A549 (cell line): Measurements from ENCODE around the gene DOK6. TPM values are rescaled to one million over a fixed set of nuclear protein-coding genes. Genes with fewer than 3 reads are reported as not detected.

Experiments used
- ATAC-seq, 2 experiments: fragments of 200-7000 bp in 1 of 2; fragments of >200 bp in 1 of 2; cut with Nextera tagmentation in 1 of 2; cut with Tn5 transposase in 1 of 2; 3 replicates each; pipeline versions ENCODE4 v1.8.0 to v1.9.1; 2018 to 2020; ENCODE audit warnings: mild to moderate bottlenecking in 1 of 2, moderate library complexity in 1 of 2
- CTCF ChIA-PET: fragments of 300-600 bp; sonication (Branson Sonifier 250); formaldehyde crosslinking; extraction: SDS; loops from one replicate; lab custom pipeline; 2021; ENCODE audit warnings: antibody characterized with exemption, inconsistent platforms; lab: Yijun Ruan, JAX
- POLR2A ChIA-PET: fragments of 350-600 bp; formaldehyde crosslinking; extraction: SDS; loops from one replicate; lab custom pipeline; 2021; ENCODE audit warnings: antibody characterized with exemption, inconsistent platforms; lab: Yijun Ruan, JAX
- DNase-seq, 2 experiments: peaks; one replicate each; pipeline versions ENCODE4 v3.0.0 to v3.0.0-alpha.2; 2011 to 2016; ENCODE audit warnings: low read depth in 1 of 2, low spot score in 1 of 2
- FAIRE-seq: peaks from 2 replicates; lab custom pipeline; 2011; peaks lifted over from hg19 to GRCh38; lab: Jason Lieb, UNC
- H3K27ac ChIP-seq, 2 experiments: fragments of >200 bp; sonication (Bioruptor Twin); formaldehyde crosslinking; 3 replicates each; pipeline ENCODE4 v1.5.1; 2016 to 2017
- H3K4me1 ChIP-seq: fragments of >200 bp; sonication (Bioruptor Twin); formaldehyde crosslinking; 3 replicates; pipeline ENCODE4 v1.6.1; 2016
- H3K4me2 ChIP-seq: fragments of >200 bp; sonication (Bioruptor Twin); formaldehyde crosslinking; 3 replicates; pipeline ENCODE4 v1.6.1; 2016
- H3K4me3 ChIP-seq: fragments of >200 bp; sonication (Bioruptor Twin); formaldehyde crosslinking; 3 replicates; pipeline ENCODE4 v1.5.1; 2016
- H3K9me3 ChIP-seq: fragments of >200 bp; sonication (Bioruptor Twin); formaldehyde crosslinking; 3 replicates; pipeline ENCODE4 v1.6.1; 2016
- BHLHE40 ChIP-seq: IDR thresholded peaks from 2 replicates; pipeline ENCODE4 v1.6.1; 2012; ENCODE audit warnings: low read depth, low read length, inconsistent platforms
- CBX2 ChIP-seq: fragments of 200-600 bp; sonication (generic); IDR thresholded peaks from 2 replicates; pipeline ENCODE4 v1.6.1; 2016; ENCODE audit warnings: low read depth, mild to moderate bottlenecking, borderline replicate concordance
- CBX8 ChIP-seq: fragments of 200-600 bp; sonication (generic); IDR thresholded peaks from 2 replicates; pipeline ENCODE4 v1.6.1; 2016
- CEBPB ChIP-seq, 2 experiments: fragments of >200 bp in 1 of 2; sonication (Bioruptor Twin) in 1 of 2; formaldehyde crosslinking in 1 of 2; IDR thresholded peaks; 2 replicates each; pipeline ENCODE4 v1.6.1; 2012 to 2016
- CHD2 ChIP-seq: fragments of 150-350 bp; IDR thresholded peaks from 2 replicates; pipeline ENCODE4 v1.6.1; 2014; ENCODE audit warnings: low read length; ENCODE audit not compliant: partially characterized antibody
- EHMT2 ChIP-seq: fragments of 200-600 bp; sonication (generic); IDR thresholded peaks from 2 replicates; pipeline ENCODE4 v1.6.1; 2016; ENCODE audit warnings: antibody characterized with exemption, low read depth, mild to moderate bottlenecking, moderate library complexity
- FOSL2 ChIP-seq, 2 experiments: fragments of 450-650 bp in 1 of 2; fragments of >200 bp in 1 of 2; sonication (Bioruptor Twin) in 1 of 2; formaldehyde crosslinking; IDR thresholded peaks; 2 replicates each; pipeline versions ENCODE4 v1.5.0 to v1.6.1; 2016 to 2020; ENCODE audit warnings: mild to moderate bottlenecking in 1 of 2, moderate library complexity in 1 of 2
- FOXS1 ChIP-seq: fragments of 250-450 bp; sonication (Bioruptor Pico); IDR thresholded peaks from 2 replicates; pipeline ENCODE4 v1.5.0; 2020; ENCODE audit warnings: mild to moderate bottlenecking, moderate library complexity
- GATA3 ChIP-seq: IDR thresholded peaks from 2 replicates; pipeline ENCODE4 v1.6.1; 2012; ENCODE audit warnings: borderline replicate concordance
- HEYL ChIP-seq: fragments of 250-450 bp; sonication (Bioruptor Pico); IDR thresholded peaks from 2 replicates; pipeline ENCODE4 v1.8.0; 2021; ENCODE audit warnings: mild to moderate bottlenecking, moderate library complexity
- KDM1A ChIP-seq: fragments of 200-600 bp; sonication (generic); IDR thresholded peaks from 2 replicates; pipeline ENCODE4 v1.6.1; 2016; ENCODE audit warnings: low read depth, mild to moderate bottlenecking
- KDM5A ChIP-seq: fragments of 200-600 bp; sonication (generic); IDR thresholded peaks from 2 replicates; pipeline ENCODE4 v1.6.1; 2016; ENCODE audit warnings: antibody characterized with exemption, mild to moderate bottlenecking
- MAFK ChIP-seq: fragments of 450-650 bp; IDR thresholded peaks from 2 replicates; pipeline ENCODE4 v1.6.1; 2014; ENCODE audit not compliant: partially characterized antibody
- MAZ ChIP-seq: fragments of 150-350 bp; IDR thresholded peaks from 2 replicates; pipeline ENCODE4 v1.6.1; 2014; ENCODE audit warnings: antibody characterized with exemption, low read depth, low read length, borderline replicate concordance
- NFE2L2 ChIP-seq: fragments of 150-350 bp; conservative IDR thresholded peaks from 2 replicates; pipeline ENCODE4 v1.6.1; 2014; ENCODE audit warnings: low read length
- PHF8 ChIP-seq: fragments of 200-600 bp; sonication (generic); IDR thresholded peaks from 2 replicates; pipeline ENCODE4 v1.6.1; 2016; ENCODE audit warnings: low read depth, mild to moderate bottlenecking, antibody characterized with exemption, moderate library complexity, borderline replicate concordance
- RAD21 ChIP-seq, 2 experiments: fragments of >200 bp in 1 of 2; sonication (Bioruptor Twin) in 1 of 2; formaldehyde crosslinking in 1 of 2; IDR thresholded peaks in 1 of 2; conservative IDR thresholded peaks in 1 of 2; 2 replicates in 1 of 2; 3 replicates in 1 of 2; pipeline ENCODE4 v1.6.1; 2012 to 2018; ENCODE audit warnings: inconsistent platforms in 1 of 2
- RARB ChIP-seq: fragments of 250-450 bp; sonication (Bioruptor Pico); IDR thresholded peaks from 2 replicates; pipeline ENCODE4 v1.8.0; 2021; ENCODE audit warnings: mild to moderate bottlenecking, moderate library complexity
- RCOR1 ChIP-seq: fragments of 150-350 bp; IDR thresholded peaks from 2 replicates; pipeline ENCODE4 v1.6.1; 2014; ENCODE audit warnings: antibody characterized with exemption, low read length, low read depth
- REST ChIP-seq: fragments of 200-600 bp; sonication (generic); IDR thresholded peaks from 2 replicates; pipeline ENCODE4 v1.6.1; 2016; ENCODE audit warnings: antibody characterized with exemption, mild to moderate bottlenecking, moderate library complexity
- RNF2 ChIP-seq: fragments of 200-600 bp; sonication (generic); IDR thresholded peaks from 2 replicates; pipeline ENCODE4 v1.6.1; 2016; ENCODE audit warnings: low read depth, mild to moderate bottlenecking, antibody characterized with exemption, moderate library complexity, borderline replicate concordance
- ZC3H11A ChIP-seq: fragments of 450-650 bp; IDR thresholded peaks from 2 replicates; pipeline ENCODE4 v1.6.1; 2014; ENCODE audit warnings: antibody characterized with exemption, mild to moderate bottlenecking
- ZSCAN20 ChIP-seq: fragments of 250-450 bp; sonication (Bioruptor Pico); IDR thresholded peaks from 2 replicates; pipeline ENCODE4 v1.8.0; 2022; ENCODE audit warnings: mild to moderate bottlenecking, moderate library complexity
- WGBS: methylation state at CpG from one replicate; pipeline ENCODE4 v1.1.6; 2017; ENCODE audit errors: missing lambda C conversion rate; 5-methylcytosine and 5-hydroxymethylcytosine counted together
- polyA plus RNA-seq, 4 experiments: library from polyadenylated mRNA; depleted of rRNA in 3 of 4; stranded (reverse); fragments of >200 nt; fragmentation: RNase III in 1 of 4; extraction: RNeasy Plus Mini Kit Qiagen cat#74134 plus additional on column Dnase treatment in 1 of 4; gene quantifications; 2 replicates in 3 of 4; 3 replicates in 1 of 4; pipeline ENCODE4 v1.2.3, GENCODE V29; 2011 to 2017
- TF ChIP-seq, protein P1 (sequence below): fragments of 450-650 bp; IDR thresholded peaks from 2 replicates; pipeline ENCODE4 v1.6.1; 2014; ENCODE audit warnings: antibody characterized with exemption
- TF ChIP-seq, protein P2 (sequence below): fragments of >200 bp; sonication (Bioruptor Twin); formaldehyde crosslinking; IDR thresholded peaks from 3 replicates; pipeline ENCODE4 v1.5.1; 2016
- TF ChIP-seq, protein P3 (sequence below): fragments of >200 bp; sonication (Bioruptor Twin); formaldehyde crosslinking; IDR thresholded peaks from 2 replicates; pipeline ENCODE4 v1.6.1; 2016
- TF ChIP-seq, protein P4 (sequence below): fragments of 250-450 bp; sonication (Bioruptor Pico); IDR thresholded peaks from 2 replicates; pipeline ENCODE4 v1.5.0; 2020; ENCODE audit warnings: low read depth, mild to moderate bottlenecking, moderate library complexity

The DOK6 gene
- polyA plus RNA-seq, 2 of the 4 experiments (the other 2 are of a cell fraction), result not detected

DNA sequence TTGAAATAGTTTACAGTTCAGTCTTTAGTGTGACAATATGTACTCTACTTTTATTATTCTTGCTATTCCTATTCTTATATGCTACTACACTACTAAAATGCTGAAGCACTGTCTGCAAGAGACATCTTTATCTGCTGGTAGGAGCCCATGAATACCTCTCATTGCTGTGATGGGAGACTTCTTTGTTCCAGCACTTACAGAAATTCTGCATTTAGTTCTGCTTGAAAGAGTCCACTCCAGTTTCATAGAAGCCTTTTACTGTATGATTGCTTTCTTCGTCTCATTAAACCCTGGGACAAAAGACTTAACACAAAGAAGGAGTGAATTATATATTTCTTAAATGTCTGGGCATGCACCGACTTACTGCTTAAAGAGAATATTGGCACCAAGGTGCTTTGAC lies 274.3 kb downstream of the DOK6 start:
- H3K4me1 ChIP-seq, result no peaks in the 10 kb centered on the region
- H3K4me2 ChIP-seq, result no peak overlapping the region
- FAIRE-seq, result no peak
- no peak for TF ChIP-seq RNF2
- no peak for TF ChIP-seq CEBPB (IDR thresholded peaks at IDR 0.05)
- no peak for TF ChIP-seq HEYL (CRISPR knock-in tag)
- no peak for TF ChIP-seq CBX8
- TF ChIP-seq, protein P1, sequence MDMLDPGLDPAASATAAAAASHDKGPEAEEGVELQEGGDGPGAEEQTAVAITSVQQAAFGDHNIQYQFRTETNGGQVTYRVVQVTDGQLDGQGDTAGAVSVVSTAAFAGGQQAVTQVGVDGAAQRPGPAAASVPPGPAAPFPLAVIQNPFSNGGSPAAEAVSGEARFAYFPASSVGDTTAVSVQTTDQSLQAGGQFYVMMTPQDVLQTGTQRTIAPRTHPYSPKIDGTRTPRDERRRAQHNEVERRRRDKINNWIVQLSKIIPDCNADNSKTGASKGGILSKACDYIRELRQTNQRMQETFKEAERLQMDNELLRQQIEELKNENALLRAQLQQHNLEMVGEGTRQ, result no peak
- TF ChIP-seq NFE2L2, result no peak
- no peak for TF ChIP-seq ZSCAN20 (CRISPR knock-in tag)
- no peak for TF ChIP-seq REST
- no peak for TF ChIP-seq ZC3H11A
- no peak for TF ChIP-seq MAZ
- TF ChIP-seq, protein P2, sequence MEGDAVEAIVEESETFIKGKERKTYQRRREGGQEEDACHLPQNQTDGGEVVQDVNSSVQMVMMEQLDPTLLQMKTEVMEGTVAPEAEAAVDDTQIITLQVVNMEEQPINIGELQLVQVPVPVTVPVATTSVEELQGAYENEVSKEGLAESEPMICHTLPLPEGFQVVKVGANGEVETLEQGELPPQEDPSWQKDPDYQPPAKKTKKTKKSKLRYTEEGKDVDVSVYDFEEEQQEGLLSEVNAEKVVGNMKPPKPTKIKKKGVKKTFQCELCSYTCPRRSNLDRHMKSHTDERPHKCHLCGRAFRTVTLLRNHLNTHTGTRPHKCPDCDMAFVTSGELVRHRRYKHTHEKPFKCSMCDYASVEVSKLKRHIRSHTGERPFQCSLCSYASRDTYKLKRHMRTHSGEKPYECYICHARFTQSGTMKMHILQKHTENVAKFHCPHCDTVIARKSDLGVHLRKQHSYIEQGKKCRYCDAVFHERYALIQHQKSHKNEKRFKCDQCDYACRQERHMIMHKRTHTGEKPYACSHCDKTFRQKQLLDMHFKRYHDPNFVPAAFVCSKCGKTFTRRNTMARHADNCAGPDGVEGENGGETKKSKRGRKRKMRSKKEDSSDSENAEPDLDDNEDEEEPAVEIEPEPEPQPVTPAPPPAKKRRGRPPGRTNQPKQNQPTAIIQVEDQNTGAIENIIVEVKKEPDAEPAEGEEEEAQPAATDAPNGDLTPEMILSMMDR, result no peak
- TF ChIP-seq CBX2, result no peak
- TF ChIP-seq KDM1A, result no peak
- TF ChIP-seq FOXS1, result no peak
- TF ChIP-seq, protein P3, sequence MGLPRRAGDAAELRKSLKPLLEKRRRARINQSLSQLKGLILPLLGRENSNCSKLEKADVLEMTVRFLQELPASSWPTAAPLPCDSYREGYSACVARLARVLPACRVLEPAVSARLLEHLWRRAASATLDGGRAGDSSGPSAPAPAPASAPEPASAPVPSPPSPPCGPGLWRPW, result no peak
- TF ChIP-seq, protein P4, sequence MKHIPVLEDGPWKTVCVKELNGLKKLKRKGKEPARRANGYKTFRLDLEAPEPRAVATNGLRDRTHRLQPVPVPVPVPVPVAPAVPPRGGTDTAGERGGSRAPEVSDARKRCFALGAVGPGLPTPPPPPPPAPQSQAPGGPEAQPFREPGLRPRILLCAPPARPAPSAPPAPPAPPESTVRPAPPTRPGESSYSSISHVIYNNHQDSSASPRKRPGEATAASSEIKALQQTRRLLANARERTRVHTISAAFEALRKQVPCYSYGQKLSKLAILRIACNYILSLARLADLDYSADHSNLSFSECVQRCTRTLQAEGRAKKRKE (CRISPR knock-in tag), result no peak
- no peak for TF ChIP-seq KDM5A
- no peak for TF ChIP-seq MAFK
- TF ChIP-seq, all 56 proteins: peak for 0
- CTCF ChIA-PET, result no interaction called here
- WGBS, result 47% methylated on average over 2 of the region's 2 CpGs
- no peaks in the 10 kb centered on the region for H3K9me3 ChIP-seq
- ATAC-seq (no peak), DNase-seq (no peak)
- POLR2A ChIA-PET, result no interaction called here
- H3K4me3 ChIP-seq, result no peak overlapping the region
- no peak overlapping the region for H3K27ac ChIP-seq

DNA sequence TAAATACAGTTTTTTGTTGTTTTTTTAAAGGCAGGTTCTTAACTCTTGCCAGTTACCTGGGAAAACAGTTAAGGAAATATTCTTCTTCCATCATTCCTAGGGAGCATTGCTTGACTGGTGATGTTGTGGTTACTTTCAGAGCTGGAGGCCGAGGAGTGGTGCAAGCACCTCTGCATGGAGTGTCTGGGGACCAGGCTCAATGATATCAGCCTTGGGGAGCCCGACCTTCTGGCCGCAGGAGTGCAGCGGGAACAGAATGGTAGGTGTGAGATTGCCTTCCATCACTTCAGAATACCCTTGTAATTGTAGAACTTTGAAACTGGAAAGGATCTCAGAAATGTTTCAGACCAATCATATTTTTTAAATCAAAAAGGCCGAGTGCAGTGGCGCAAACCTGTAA lies 276.9 kb downstream of the DOK6 start:
- POLR2A ChIA-PET, result no interaction called here
- no peaks in the 10 kb centered on the region for H3K4me1 ChIP-seq
- no peak overlapping the region for H3K4me3 ChIP-seq
- TF ChIP-seq BHLHE40 (no peak), PHF8 (no peak), RCOR1 (no peak), CHD2 (no peak), RARB (no peak), RAD21 (conservative IDR thresholded peaks at IDR 0.05 in 1 of 2, IDR thresholded peaks at IDR 0.05 in 1 of 2) (no peak), RNF2 (no peak), ZC3H11A (no peak), EHMT2 (no peak), FOSL2 (IDR thresholded peaks at IDR 0.05) (no peak), FOSL2 (CRISPR knock-in tag; IDR thresholded peaks at IDR 0.05) (no peak), KDM1A (no peak), GATA3 (no peak)
- TF ChIP-seq, all 56 proteins: peak for 0
- Histone ChIP-seq H3K27ac (no peak overlapping the region), H3K9me3 (no peaks in the 10 kb centered on the region), H3K4me2 (no peak overlapping the region)
- 42% methylated on average over 6 of the region's 6 CpGs for WGBS
- CTCF ChIA-PET, result no interaction called here
- ATAC-seq, result no peak
- no peak for FAIRE-seq
- no peak for DNase-seq
